IMR-90 (cell line): ENCODE data around the gene CDK14. TPM values are rescaled to one million over a fixed set of nuclear protein-coding genes. Genes with fewer than 3 reads are reported as not detected.

ENCODE experiments used
- ATAC-seq: fragments of 200-7000 bp; cut with Tn5 transposase; 2 replicates; pipeline ENCODE4 v1.9.1; 2020; ENCODE audit warnings: low read depth, mild to moderate bottlenecking, moderate library complexity
- BruUV-seq: library from RNA; stranded (reverse); fragments of 400-500 nt; replicated peaks from 2 replicates; lab custom pipeline; 2021; lab: Mats Ljungman, UMichigan
- CTCF ChIA-PET: fragments of 300-600 bp; formaldehyde crosslinking; extraction: SDS; loops from one replicate; lab custom pipeline; 2021; ENCODE audit warnings: antibody characterized with exemption; lab: Yijun Ruan, JAX
- POLR2A ChIA-PET: fragments of 300-600 bp; sonication (Branson Sonifier 250); formaldehyde crosslinking; loops from one replicate; lab custom pipeline; 2022; ENCODE audit warnings: antibody characterized with exemption; ENCODE audit not compliant: unreplicated experiment; lab: Charles Lee
- DNase-seq: peaks from one replicate; pipeline ENCODE4 v3.0.0; 2013
- H2AFZ ChIP-seq: replicated peaks from 2 replicates; pipeline ENCODE3; 2013; ENCODE audit warnings: low read length, mild to moderate bottlenecking; ENCODE audit not compliant: poor library complexity
- H2AK5ac ChIP-seq: 2 replicates; pipeline ENCODE4 v1.6.1; 2013; ENCODE audit warnings: low read depth, low read length, inconsistent platforms
- H2AK9ac ChIP-seq: replicated peaks from 2 replicates; pipeline ENCODE3; 2013; ENCODE audit warnings: mild to moderate bottlenecking, low read depth, low read length, moderate library complexity; ENCODE audit not compliant: poor library complexity
- H2BK120ac ChIP-seq: 2 replicates; pipeline ENCODE4 v1.6.1; 2013; ENCODE audit warnings: low read depth, low read length, inconsistent platforms
- H2BK15ac ChIP-seq: 3 replicates; pipeline ENCODE4 v1.6.1; 2013; ENCODE audit warnings: low read depth, low read length, inconsistent platforms
- H2BK20ac ChIP-seq: 2 replicates; pipeline ENCODE4 v1.6.1; 2013; ENCODE audit warnings: low read depth, mild to moderate bottlenecking, inconsistent platforms, low read length, moderate library complexity
- H2BK5ac ChIP-seq: 2 replicates; pipeline ENCODE4 v1.6.1; 2013; ENCODE audit warnings: mild to moderate bottlenecking, low read depth, low read length, inconsistent platforms; ENCODE audit not compliant: poor library complexity, severe bottlenecking
- H3K14ac ChIP-seq: replicated peaks from 2 replicates; pipeline ENCODE4 v1.6.1; 2013; ENCODE audit warnings: low read depth, low read length, inconsistent platforms
- H3K18ac ChIP-seq: 2 replicates; pipeline ENCODE4 v1.6.1; 2013; ENCODE audit warnings: low read depth, low read length, control low read depth
- H3K23ac ChIP-seq: 2 replicates; pipeline ENCODE4 v1.6.1; 2013; ENCODE audit warnings: low read depth, low read length, inconsistent platforms
- H3K27ac ChIP-seq: 2 replicates; pipeline ENCODE4 v1.5.1; 2013; ENCODE audit warnings: mild to moderate bottlenecking, control low read depth, low read length; ENCODE audit not compliant: insufficient read depth
- H3K27me3 ChIP-seq: 2 replicates; pipeline ENCODE4 v1.6.1; 2013; ENCODE audit warnings: low read length; ENCODE audit not compliant: control insufficient read depth, insufficient read depth
- H3K36me3 ChIP-seq: 2 replicates; pipeline ENCODE4 v1.6.1; 2013; ENCODE audit warnings: low read length, mixed read lengths; ENCODE audit not compliant: control insufficient read depth, insufficient read depth
- H3K4ac ChIP-seq: 2 replicates; pipeline ENCODE4 v1.6.1; 2013; ENCODE audit warnings: low read depth, low read length, inconsistent platforms
- H3K4me1 ChIP-seq: 2 replicates; pipeline ENCODE4 v1.6.1; 2013; ENCODE audit warnings: low read length, mixed read lengths; ENCODE audit not compliant: control insufficient read depth, insufficient read depth
- H3K4me2 ChIP-seq: 2 replicates; pipeline ENCODE4 v1.6.1; 2013; ENCODE audit warnings: low read depth, mild to moderate bottlenecking, control low read depth, low read length, moderate library complexity
- H3K4me3 ChIP-seq: 2 replicates; pipeline ENCODE4 v1.5.1; 2013; ENCODE audit warnings: low read depth, mild to moderate bottlenecking, control low read depth, low read length, moderate library complexity; ENCODE audit not compliant: insufficient read depth
- H3K56ac ChIP-seq: 2 replicates; pipeline ENCODE4 v1.6.1; 2013; ENCODE audit warnings: low read length, inconsistent platforms; ENCODE audit not compliant: insufficient read depth; ENCODE audit errors: extremely low read depth
- H3K79me1 ChIP-seq, 2 experiments: 2 replicates each; pipeline ENCODE4 v1.6.1; 2013; ENCODE audit warnings: low read length in 2 of 2, inconsistent platforms in 1 of 2, low read depth in 1 of 2
- H3K9ac ChIP-seq: 2 replicates; pipeline ENCODE4 v1.6.1; 2013; ENCODE audit warnings: low read depth, low read length, control low read depth
- H3K9me1 ChIP-seq: 2 replicates; pipeline ENCODE4 v1.6.1; 2013; ENCODE audit warnings: low read length, inconsistent platforms; ENCODE audit not compliant: insufficient read depth
- H3K9me3 ChIP-seq: 2 replicates; pipeline ENCODE4 v1.6.1; 2013; ENCODE audit warnings: low read length; ENCODE audit not compliant: control insufficient read depth, insufficient read depth
- H4K20me1 ChIP-seq: 2 replicates; pipeline ENCODE4 v1.6.1; 2013; ENCODE audit warnings: low read length, inconsistent platforms; ENCODE audit not compliant: insufficient read depth
- H4K5ac ChIP-seq: 2 replicates; pipeline ENCODE4 v1.6.1; 2013; ENCODE audit warnings: mild to moderate bottlenecking, low read depth, low read length, control low read depth
- H4K8ac ChIP-seq, 2 experiments: 2 replicates each; pipeline ENCODE4 v1.6.1; 2013; ENCODE audit warnings: low read depth in 2 of 2, low read length in 2 of 2, control low read depth in 1 of 2, inconsistent platforms in 1 of 2
- H4K91ac ChIP-seq: 2 replicates; pipeline ENCODE4 v1.6.1; 2013; ENCODE audit warnings: low read depth, low read length, inconsistent platforms; ENCODE audit not compliant: insufficient read depth
- BHLHE40 ChIP-seq: fragments of 150-350 bp; IDR thresholded peaks from 2 replicates; pipeline ENCODE4 v1.6.1; 2016; ENCODE audit warnings: mild to moderate bottlenecking, low read depth, low read length
- CHD1 ChIP-seq: IDR thresholded peaks from 2 replicates; pipeline ENCODE4 v1.6.1; 2012; ENCODE audit warnings: low read depth, low read length, improper control_type of control experiment
- ELK1 ChIP-seq: fragments of 150-350 bp; IDR thresholded peaks from 2 replicates; pipeline ENCODE4 v1.6.1; 2016; ENCODE audit warnings: low read depth, mild to moderate bottlenecking, low read length, moderate library complexity, borderline replicate concordance
- FOS ChIP-seq: fragments of 150-350 bp; IDR thresholded peaks from 2 replicates; pipeline ENCODE4 v1.6.1; 2016; ENCODE audit warnings: low read depth, low read length
- MAFK ChIP-seq: IDR thresholded peaks from 2 replicates; pipeline ENCODE4 v1.6.1; 2012; ENCODE audit warnings: low read depth, low read length, improper control_type of control experiment
- MAZ ChIP-seq: IDR thresholded peaks from 2 replicates; pipeline ENCODE4 v1.6.1; 2012; ENCODE audit warnings: low read depth, mild to moderate bottlenecking, low read length, improper control_type of control experiment, moderate library complexity, borderline replicate concordance
- MXI1 ChIP-seq: IDR thresholded peaks from 2 replicates; pipeline ENCODE4 v1.6.1; 2012; ENCODE audit warnings: low read depth, mild to moderate bottlenecking, low read length, moderate library complexity, borderline replicate concordance
- NFE2L2 ChIP-seq: fragments of 150-350 bp; IDR thresholded peaks from 2 replicates; pipeline ENCODE4 v1.6.1; 2016; ENCODE audit warnings: low read depth, mild to moderate bottlenecking, low read length
- POLR2A ChIP-seq: IDR thresholded peaks from 2 replicates; pipeline ENCODE4 v1.6.1; 2012; ENCODE audit warnings: mild to moderate bottlenecking, low read depth, low read length
- RCOR1 ChIP-seq: IDR thresholded peaks from 2 replicates; pipeline ENCODE4 v1.6.1; 2012; ENCODE audit warnings: mild to moderate bottlenecking, low read length, improper control_type of control experiment; ENCODE audit not compliant: insufficient replicate concordance
- RFX5 ChIP-seq: IDR thresholded peaks from 2 replicates; pipeline ENCODE4 v1.8.0; 2012; ENCODE audit warnings: low read depth, mild to moderate bottlenecking, low read length, moderate library complexity
- SMC3 ChIP-seq: fragments of 150-350 bp; IDR thresholded peaks from 2 replicates; pipeline ENCODE4 v1.6.1; 2016; ENCODE audit warnings: low read depth, mild to moderate bottlenecking, antibody characterized with exemption, low read length, moderate library complexity
- USF2 ChIP-seq: fragments of 150-350 bp; IDR thresholded peaks from 2 replicates; pipeline ENCODE4 v1.6.1; 2017; ENCODE audit warnings: mild to moderate bottlenecking, antibody characterized with exemption, low read length, low read depth
- WGBS, 2 experiments: methylation state at CpG; one replicate each; pipeline versions ENCODE4 v1.1.5 to v1.1.7; 2013; ENCODE audit warnings: missing lambda C conversion rate in 2 of 2; ENCODE audit not compliant: insufficient read length in 1 of 2; ENCODE audit errors: extremely low coverage in 2 of 2; 5-methylcytosine and 5-hydroxymethylcytosine counted together
- dilution Hi-C: fragments of 300-500 bp; cut with HindIII; formaldehyde crosslinking; loops from one replicate; pipeline ENCODE4 v1.14.3; 2018; ENCODE audit warnings: low sequenced_read_pairs; ENCODE audit not compliant: unreplicated experiment
- in situ Hi-C: fragments of 300-500 bp; cut with MboI; formaldehyde crosslinking; loops from 3 replicates; pipeline ENCODE4 v1.14.3; 2019; ENCODE audit warnings: low sequenced_read_pairs, inconsistent platforms, mixed read lengths
- intact Hi-C: fragments of 100-400 bp; cut with micrococcal nuclease; formaldehyde crosslinking; loops from 2 replicates; pipeline ENCODE4 v1.10.0; 2022
- polyA plus RNA-seq, 3 experiments: library from polyadenylated mRNA; depleted of rRNA; stranded (reverse); fragments of >200 nt; gene quantifications; 2 replicates each; pipeline ENCODE4 v1.2.3, GENCODE V29; 2012; ENCODE audit warnings: low replicate concordance in 1 of 3
- total RNA-seq: library from RNA; depleted of rRNA; stranded (reverse); fragments of >200 nt; gene quantifications from 2 replicates; pipeline ENCODE4 v1.2.3, GENCODE V29; 2012

CDK14 gene
- total and polyA plus RNA-seq, 2 of the 4 experiments (the other 2 are of a cell fraction) = 10.1 to 29.6 TPM

DNA sequence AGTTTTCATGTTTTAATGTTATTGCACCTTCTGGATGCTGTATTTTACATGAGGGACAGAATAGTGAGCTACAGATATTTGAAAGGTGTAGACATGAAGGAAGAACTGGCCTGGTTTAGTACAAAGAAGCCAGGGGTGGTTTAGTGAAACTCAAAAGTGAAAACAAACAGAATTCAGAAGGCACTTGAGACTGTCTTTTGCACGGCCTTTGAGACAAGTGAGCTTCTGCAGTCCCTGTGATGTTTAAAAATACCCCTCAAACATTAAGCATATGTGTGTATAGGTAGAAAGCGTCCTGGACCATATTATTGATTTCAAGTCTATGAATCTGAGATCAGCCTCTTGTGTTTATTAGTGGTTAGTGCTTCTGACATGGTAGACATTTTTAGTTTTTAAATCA lies 118.9 kb downstream of the CDK14 start:
- in situ Hi-C loops = no loop called here
- Histone ChIP-seq H2AK9ac (no peak overlapping the region), H3K36me3 (no peaks in the 10 kb centered on the region), H3K4ac (no peak overlapping the region), H3K9me1 (peaks cover 6% of the 10 kb centered on the region; the same call in 1 of the 2 replicates), H3K23ac (no peak overlapping the region), H2BK20ac (no peak overlapping the region), H3K9me3 (no peaks in the 10 kb centered on the region), H3K27me3 (no peaks in the 10 kb centered on the region), H3K18ac (no peak overlapping the region), H3K14ac (no peak overlapping the region), H3K56ac (no peak overlapping the region), H2BK5ac (no peak overlapping the region), H3K9ac (no peak overlapping the region), H4K8ac (no peak overlapping the region), H2BK120ac (no peak overlapping the region), H2AK5ac (no peak overlapping the region), H4K5ac (no peak overlapping the region), H2AFZ (no peak overlapping the region), H3K4me1 (peaks cover 7% of the 10 kb centered on the region), H2BK15ac (no peak overlapping the region), H3K79me1 (peaks cover 16 to 26% of the 10 kb centered on the region in 2 experiments), H3K4me3 (no peak overlapping the region), H4K20me1 (peaks cover 4% of the 10 kb centered on the region; the same call in 1 of the 2 replicates), H3K27ac (no peak overlapping the region), H3K4me2 (no peak overlapping the region), H4K91ac (no peak overlapping the region)
- CTCF ChIA-PET = no interaction called here
- WGBS, 2 experiments = no CpG with 5 or more reads among the region's 2 CpGs
- ATAC-seq = no peak
- DNase-seq = no peak
- POLR2A ChIA-PET = no interaction called here
- dilution Hi-C loops = no loop called here
- no TSS peak for BruUV-seq
- intact Hi-C loops = no loop called here
- no peak for TF ChIP-seq MAZ
- no peak for TF ChIP-seq NFE2L2
- TF ChIP-seq MXI1 = no peak
- no peak for TF ChIP-seq FOS
- TF ChIP-seq RFX5 = no peak
- TF ChIP-seq ELK1 = no peak
- no peak for TF ChIP-seq SMC3
- no peak for TF ChIP-seq USF2
- TF ChIP-seq MAFK = no peak
- TF ChIP-seq CHD1 = no peak
- TF ChIP-seq POLR2A = no peak
- no peak for TF ChIP-seq BHLHE40
- TF ChIP-seq RCOR1 = no peak
